HG03354 (cell line): ENCODE measurements around the gene C1orf198.

Experiments
- ATAC-seq: cut with Tn5 transposase; IDR thresholded peaks from one replicate; pipeline ENCODE4 v1.9.1; 2021; ENCODE audit warnings: mild to moderate bottlenecking; ENCODE audit not compliant: unreplicated experiment, poor library complexity, severe bottlenecking

Gene C1orf198

DNA sequence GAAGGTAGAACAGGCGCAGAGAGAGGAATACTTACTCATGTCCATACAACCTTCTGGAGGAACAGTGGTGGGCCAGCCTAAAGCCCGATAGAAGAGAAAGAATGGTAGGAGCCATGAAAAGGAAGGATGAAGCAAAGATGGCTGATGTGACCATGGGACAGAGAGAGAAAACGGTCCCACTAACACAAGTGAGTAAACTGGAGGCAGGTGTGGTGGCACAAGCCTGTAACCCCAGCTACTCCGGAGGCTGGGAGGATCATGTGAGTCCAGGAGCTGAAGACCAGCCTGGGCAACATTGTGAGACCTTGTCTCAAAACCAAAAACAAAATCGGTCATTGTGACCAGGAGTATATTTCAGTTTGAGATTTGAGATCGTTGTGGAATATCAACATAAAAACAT lies 49.4 kb downstream of the C1orf198 start:
- ATAC-seq = no peak

DNA sequence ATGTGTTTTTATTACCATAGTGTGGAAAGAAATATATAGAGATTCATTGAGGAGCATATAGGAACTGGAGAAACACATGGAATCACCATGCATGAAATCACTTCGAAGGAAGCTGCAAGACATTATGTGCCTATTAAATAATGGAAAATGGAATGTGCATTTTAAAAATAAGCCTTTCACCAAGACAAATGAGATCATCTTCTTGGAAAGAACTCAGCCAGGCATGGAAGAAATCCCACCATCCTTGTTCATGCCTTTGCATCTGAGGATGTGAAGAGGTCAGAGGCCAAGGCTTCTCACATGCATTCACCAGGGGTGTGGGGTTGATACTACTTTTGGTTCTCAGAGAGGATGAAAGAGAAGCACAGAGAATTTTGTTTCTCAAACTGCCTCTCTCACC lies 50.0 kb downstream of the C1orf198 start:
- ATAC-seq = no peak

DNA sequence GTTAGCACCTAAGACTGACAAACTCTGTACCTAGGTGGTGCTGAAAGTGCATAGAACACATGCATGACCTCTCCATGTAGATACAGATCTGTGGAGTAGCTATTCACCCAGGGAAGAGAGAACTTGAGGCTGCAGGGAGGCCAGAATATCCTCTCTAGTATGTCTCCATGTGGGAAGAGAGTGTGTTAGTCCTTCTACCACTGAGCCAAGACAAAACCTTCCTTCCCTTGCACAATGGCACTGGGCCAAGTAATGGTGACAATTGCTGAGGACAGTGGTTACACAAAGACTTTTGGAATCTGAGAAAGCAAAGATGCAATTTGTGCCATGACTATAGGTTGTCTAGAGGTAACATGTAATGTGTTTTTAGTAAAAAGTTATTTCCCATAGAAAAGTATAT lies 52.3 kb downstream of the C1orf198 start:
- ATAC-seq = no peak

DNA sequence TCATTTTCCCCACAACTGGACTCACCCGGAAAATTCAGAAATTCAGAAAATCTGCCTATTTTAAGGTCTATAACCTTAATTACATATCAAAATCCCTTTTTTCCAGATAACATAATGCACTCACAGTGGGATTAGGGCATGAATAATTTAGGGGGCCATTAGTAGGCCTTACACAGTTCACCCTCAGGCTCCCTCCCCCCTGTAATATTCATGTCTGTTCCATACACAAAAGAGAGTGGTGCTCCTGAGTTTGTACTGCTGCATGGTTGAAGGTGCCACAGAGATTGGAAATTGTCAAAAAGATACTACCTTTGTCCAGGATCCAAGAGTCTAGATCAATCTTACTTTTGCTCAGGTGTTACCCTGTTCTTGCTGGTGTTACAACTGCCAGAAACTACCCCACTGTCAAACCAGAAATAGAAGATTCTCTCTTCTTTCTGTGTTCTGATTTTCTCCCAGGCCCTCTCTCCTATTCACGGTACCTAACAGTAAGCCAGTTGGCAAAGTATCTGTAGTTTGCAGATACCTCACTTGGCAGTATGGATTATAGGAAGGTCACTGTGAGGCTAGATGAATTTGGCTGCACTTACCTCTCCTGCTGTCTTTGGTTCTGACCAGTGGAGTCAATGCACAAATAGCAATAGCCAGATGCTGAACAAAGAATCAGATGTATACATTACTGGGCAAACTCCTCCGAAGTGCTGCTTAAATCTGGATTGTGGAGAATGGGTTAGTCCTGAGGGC lies 53.2 kb downstream of the C1orf198 start:
- no peak for ATAC-seq

DNA sequence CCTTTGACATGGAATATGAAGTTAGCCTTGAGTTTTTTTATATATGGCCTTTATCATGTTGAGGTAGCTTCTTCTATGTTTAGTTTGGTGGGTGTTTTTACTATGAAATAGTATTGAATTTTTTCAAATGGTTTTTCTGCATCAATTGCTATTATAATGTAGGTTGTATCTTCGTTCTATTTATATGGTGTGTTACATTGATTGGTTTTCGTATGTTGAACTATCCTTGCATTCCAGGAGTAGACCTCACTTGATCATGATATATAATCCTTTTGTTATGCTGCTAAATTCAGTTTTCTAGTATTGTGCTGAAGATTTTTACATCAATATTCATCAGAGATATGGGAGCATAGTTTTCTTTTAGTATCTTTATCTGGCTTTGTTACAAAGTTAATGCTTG lies 55.8 kb downstream of the C1orf198 start:
- no peak for ATAC-seq

DNA sequence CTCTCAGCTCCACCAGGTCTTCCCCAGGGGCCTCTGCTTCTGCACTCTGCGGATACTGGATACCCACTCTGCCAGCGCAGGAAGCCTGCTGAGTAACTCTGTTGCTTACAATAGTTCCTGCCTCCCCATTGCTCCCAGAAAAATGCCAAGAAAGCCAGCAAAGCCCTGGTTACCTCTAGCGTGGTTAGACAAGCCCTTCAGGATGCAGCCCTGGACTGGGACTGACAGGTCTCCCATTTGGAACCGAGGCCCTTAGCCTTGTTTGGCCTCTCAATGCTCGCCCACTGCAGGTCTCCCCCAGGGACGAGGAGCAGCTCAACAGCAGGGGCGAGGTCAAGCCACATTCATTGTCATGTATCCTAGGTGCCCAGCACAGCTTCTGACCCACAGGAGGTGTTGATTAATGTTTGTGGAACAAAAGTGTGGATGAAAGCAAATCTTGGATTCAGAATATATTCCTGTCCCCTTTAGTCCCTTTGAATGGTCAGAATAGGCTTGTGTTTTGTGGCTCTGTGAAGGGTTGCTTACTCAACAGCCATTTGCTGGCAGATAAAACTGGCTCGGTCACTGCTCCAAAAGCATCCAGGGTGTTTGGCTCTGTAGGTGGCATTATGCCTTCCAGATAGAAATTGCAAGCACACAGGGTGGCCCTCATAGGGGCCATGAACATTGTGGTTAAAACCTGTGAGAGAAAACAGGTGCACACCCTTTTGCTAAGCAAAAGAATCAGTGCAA lies 58.9 kb downstream of the C1orf198 start:
- ATAC-seq = no peak

DNA sequence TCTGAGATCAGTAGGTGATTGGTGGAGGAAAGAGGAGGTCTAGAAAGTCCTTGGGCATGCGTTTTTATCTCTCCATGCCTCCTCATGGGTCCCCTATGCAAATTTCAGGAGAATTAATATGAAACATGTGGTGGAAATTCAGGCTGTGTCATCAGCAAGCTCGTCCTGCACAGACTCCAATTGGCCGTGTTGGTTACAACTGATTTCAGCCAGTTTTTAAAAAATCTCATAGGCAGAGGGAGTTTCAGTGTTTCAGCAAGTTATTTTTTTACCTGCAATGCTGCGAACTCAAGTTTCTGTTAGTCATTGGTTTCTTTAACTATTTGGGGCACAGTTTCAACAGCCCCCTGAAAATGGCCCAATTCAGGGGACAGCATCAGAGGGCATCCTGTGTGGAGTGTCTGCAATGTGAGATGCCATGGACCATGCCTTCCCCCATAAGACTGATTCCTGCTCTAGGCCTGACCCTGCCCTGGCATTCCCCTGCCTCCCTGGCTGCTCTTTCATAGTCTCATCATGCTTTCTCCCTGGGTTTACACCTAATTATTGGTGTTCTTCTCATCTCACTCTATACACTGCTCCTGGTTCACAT lies 59.9 kb downstream of the C1orf198 start:
- no peak for ATAC-seq

DNA sequence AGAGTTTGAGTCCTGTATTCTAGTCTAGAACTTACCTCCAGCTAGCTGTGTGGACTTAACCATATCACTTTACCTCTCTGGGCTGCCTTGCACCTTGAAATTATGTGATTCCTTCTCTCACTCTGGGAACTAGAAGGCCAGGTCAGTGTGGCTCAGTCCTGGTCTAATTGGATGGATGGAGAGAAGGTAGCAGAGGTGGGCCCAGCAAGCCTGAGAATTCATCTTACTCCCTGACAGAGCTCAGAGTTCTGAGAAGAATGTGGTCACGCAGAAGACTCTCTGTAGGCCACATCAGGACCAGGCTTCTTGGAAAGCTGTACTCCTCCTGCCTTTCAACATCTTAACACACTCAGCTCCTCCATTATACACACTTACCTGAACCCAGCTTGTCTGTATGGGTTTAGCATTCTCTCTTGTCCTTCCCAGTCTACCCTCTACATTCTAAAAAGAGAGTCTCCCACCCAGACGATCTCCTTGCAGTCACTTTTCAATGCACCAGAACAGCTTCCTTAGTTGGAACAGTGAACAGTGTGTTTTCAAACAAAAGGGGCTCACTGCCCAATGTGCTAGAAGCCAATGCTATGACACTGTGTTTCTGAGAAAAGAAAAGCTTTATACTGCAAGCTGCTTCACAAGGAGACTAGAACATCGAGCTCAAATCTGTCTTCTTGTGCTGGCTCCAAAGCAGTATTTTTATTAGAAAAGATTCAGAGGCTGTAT lies 60.6 kb downstream of the C1orf198 start:
- no peak for ATAC-seq

DNA sequence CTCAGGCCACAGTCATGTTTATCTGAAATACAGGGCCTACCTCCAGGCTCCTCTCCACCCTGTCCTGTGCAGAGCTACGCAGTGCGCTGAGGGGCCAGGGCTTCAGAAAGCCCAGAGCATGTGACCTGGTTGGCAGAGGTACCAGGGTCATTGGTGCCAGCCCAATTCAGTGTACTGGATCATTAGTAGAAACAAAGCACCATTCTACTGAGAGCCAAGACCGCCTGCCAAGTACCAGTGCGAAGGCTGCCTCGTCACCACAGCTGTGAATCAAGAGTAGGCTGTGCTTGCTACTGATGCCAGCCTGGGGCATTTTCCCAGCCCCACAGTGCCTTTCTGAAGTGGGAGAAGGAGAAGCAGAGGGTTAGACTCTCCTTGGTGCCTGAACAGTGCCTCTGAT lies 61.3 kb downstream of the C1orf198 start:
- no peak for ATAC-seq

DNA sequence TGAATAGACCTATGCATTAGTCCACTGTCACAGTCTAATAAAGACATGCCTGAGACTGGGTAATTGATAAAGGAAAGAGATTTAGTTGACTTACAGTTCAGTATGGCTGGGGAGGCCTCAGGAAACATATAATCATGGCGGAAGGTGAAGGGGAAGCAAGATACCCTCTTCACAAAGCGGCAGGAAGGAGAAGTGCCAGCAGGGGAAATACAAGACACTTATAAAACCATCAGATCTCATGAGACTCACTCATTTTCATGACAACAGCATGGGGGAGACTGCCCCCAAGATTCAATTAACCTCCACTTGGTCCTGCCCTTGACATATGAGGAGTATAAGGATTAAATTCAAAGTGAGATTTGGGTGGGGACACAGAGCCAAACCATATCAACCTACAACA lies 61.8 kb downstream of the C1orf198 start:
- no peak for ATAC-seq

DNA sequence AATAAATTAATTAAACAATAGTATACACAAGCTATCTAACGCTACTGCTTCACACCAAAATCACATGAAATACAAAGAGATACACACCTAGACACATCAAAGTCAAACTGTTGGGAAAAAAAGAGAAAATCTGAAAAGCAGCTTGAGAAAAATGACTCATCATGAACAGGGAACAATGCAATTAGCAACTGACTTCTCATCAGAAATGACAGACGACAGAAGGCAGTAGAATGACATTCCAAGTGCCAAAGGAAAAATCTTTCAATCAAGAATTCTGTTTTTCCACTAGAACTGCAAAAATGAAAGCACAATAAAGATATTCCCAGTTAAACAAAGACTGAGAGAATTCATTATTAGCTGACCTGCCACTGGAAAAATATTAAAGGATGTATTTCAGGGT lies 63.9 kb downstream of the C1orf198 start:
- no peak for ATAC-seq

DNA sequence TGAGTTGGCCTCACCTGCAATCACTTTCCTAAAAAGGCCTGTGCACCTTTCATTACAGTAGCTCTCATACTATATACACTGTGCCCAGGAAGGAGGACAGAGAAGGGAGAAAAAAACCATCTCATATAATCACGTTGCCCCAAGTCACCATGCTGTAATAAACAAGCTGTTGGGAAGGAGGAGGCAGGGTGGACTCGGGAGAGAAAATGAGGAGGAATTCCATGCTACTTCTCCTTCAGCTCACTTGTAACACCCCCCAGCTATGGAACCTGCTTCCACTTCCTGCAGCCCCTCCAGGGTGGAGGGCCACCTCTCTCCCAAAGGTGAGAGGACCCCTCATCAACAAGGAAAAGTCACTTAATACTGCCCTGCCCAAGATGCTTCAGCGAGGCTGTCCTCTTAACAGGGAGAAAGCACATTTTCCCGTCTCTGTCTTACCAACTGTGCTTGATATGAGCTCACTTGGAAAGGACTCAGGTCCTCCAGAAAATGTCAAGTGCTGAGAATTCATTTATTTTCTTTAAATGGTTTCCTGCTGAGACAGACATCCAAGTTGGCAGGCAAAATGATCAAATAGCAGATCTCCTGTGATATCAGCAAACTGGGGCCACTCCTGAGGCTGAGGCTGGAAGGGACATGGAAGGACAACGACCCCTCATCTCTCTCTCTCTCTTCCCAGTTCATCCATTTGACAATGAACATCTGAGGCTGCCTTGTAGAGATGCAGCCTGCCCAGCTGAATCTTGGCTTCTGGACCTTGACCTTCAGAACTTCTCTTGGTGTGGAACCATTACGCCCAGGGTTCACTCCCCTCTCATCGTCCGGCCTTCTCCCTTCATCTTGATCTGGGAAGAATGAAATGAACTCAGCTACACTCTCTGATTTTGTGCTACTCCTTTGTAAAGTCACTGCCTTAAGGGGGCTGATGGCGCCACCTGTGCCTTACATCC lies 67.2 kb downstream of the C1orf198 start:
- no peak for ATAC-seq

DNA sequence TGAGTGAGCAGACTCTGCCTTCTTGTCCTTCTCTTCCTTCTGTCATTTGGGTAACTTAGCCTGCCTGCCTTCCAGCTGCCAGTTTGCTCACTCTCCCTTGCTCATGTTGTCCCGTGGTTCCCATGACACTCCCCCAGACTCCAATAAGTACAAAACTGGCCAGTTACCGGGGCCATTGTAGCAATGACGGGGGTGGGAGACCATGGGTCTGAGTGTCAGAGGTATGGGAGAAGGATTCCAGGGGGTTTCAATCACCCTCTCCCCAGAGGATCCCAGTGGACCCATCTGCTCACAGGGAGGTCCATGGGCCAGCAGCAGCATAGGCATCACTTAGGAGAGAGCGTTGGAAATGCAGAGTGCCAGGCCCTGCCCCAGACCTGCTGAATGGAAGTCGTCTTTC lies 69.8 kb downstream of the C1orf198 start:
- ATAC-seq = no peak

DNA sequence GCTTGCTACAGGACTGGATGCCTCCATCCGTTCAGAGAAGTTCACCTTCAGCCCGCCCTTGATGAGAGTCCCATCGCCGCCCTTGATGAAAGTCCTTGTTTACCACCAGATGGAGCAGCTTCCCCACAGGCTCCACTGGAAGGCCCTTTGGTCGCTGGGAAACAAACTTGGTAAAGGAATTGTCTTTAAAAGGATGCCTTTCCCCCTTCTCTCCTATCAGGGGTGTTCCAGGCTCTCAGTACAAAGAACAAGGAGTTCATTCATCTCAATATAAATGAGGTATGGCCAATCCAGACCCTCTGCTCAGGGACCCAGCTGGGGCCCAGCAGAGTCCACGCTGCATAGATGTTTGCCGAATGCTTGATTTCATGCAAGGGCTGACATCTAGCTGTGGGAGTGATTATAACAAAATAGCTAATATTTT lies 70.4 kb downstream of the C1orf198 start:
- no peak for ATAC-seq

DNA sequence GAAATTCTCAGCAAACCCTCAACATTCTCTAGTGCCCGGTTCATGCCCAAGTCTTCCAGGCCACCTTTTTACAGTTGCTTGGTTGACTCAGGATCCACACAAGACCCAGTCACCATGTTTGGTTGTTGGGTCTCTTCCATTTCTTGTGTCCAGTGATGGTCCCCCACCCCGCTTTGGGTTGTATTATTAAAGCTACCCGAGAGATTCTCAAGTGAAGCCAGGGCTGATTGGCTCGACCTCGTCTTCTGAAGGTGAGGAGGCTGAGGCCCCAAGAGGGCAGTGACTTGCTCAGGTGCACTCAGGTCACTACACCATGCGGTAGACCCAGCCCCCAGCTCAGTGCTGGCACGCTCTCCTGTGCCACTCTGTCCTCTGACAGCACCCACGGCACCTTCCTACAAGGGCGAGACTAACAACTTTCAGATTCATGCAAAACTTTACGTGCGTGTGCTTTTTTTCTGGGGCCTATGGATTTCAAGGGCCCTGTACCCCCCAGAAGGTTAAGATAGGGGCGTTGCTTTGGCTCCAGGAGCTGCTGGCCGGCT lies 70.9 kb downstream of the C1orf198 start:
- no peak for ATAC-seq

DNA sequence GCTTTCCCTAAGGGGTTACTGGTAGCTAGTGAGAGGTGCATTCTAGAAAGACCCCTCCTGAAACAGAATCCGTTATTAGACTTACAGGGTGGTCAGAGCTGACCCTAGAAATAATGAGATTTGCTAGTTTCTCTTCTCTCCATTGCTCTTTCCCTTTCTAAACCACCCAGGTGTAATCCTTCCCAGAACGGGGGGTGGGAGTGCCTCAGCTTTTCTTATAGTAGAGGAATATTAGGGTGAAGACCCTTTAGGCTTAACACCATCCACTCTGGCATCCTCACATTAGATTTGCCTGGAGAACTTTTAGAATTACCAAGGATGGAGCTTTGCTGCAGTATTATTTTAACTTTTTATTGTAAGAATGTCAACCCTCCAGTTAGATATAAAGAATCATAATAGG lies 71.7 kb downstream of the C1orf198 start:
- no peak for ATAC-seq

DNA sequence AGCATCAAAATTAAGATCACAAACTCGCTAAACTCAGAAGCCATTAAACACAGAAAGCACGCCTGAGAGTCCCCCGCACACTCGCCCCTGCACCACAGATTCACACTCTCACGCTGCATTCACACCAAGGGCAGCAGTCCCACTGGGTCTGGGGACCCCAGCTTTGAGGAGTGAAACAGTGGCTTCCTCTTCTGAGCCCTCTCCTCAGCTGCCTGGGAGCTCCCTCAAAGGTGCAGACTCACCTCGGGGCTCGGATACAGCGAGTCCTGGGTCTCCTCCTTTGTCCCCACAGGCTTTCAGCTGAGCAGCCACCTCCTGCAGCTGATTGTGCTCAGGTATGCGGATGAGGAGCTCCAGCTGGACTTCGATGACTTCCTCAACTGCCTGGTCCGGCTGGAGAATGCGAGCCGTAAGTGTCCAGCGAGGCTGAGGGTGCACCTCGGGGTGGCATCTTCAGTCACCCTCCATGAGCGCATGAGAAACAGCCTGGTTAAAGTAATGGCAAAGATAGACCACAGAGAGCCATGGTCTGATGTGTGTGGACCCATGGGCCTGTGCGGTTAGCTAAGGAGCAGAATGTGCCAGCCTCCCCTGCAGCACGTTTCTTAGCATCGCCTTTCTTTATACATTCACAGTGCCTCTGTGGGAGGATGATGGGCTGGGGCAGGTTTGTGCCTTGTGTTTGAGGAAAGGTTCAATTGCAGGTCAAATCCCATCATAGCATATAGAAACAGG lies 73.3 kb downstream of the C1orf198 start:
- ATAC-seq = no peak

DNA sequence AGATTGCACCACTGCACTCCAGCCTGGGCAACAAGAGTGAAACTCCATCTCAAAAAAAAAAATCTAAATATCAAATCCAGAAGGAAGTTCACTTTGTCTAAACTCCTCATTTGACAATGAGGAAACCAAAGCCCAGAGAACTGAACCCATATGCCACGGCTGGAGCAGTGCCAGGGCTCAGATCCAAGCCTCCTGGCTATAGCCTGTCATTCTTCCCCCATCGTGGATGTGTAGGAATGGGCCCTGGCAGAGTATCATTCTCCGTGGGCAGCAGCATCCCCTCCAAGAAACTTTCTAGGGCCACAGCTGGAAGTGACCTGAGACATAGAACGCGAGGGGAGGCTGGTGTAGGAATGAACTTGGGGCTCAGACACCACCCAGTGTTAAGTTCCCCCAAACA lies 73.9 kb downstream of the C1orf198 start:
- no peak for ATAC-seq

DNA sequence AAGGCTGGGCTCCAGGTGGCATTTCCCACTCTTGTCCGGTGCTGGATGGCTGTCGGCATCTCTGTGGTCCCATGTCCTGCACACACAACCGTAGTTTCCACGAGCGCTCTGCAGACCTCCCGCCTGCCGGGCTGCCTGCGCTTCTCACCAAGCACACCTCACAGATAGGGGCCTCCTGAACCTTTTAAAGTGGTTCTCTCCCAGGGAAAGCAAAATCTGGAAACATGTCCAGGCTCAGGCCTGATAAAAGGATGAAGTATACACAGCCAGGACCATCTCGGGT lies 74.9 kb downstream of the C1orf198 start:
- no peak for ATAC-seq
